Measurements from ENCODE around the gene TRIM26.

TRIM26 gene

GRCh38 chr6:30219244-30219643 lies 6.0 kb upstream of the TRIM26 start:
- no peak for TF ChIP-seq EZH2phosphoT487 (IDR thresholded peaks at IDR 0.05; ENCODE audit: borderline replicate concordance, low read length)
- peak; percentile 86 for TF ChIP-seq CTCF (IDR thresholded peaks at IDR 0.05; ENCODE audit: low read depth, low read length, poor library complexity, severe bottlenecking)
- H3K4me1 ChIP-seq (ENCODE audit: control insufficient read depth, low read length) = peaks cover 20% of the 10 kb centered on the region
- H3K36me3 ChIP-seq (ENCODE audit: control insufficient read depth, low read length) = no peaks in the 10 kb centered on the region
- no peaks in the 10 kb centered on the region for H3K27me3 ChIP-seq (ENCODE audit: control insufficient read depth, low read length)
- H3K4me3 ChIP-seq (ENCODE audit: low read length) = no peak overlapping the region
- no peaks in the 10 kb centered on the region for H3K9me2 ChIP-seq (replicated peaks; ENCODE audit: control insufficient read depth, low read length)
- peaks cover 8% of the 10 kb centered on the region; the same call in 1 of the 2 replicates for H3K9me3 ChIP-seq (ENCODE audit: control insufficient read depth, insufficient read depth, low read length)
- H3K27ac ChIP-seq (ENCODE audit: low read depth, low read length) = no peak overlapping the region
- H3K4me2 ChIP-seq (ENCODE audit: low read length) = no peak overlapping the region
- H4K20me1 ChIP-seq (ENCODE audit: control insufficient read depth, insufficient read depth, low read depth, low read length) = no peaks in the 10 kb centered on the region
- H3K79me2 ChIP-seq (ENCODE audit: control insufficient read depth, low read length) = no peaks in the 10 kb centered on the region
- peaks cover 11% of the 10 kb centered on the region for H3F3A ChIP-seq (ENCODE audit: control insufficient read depth, insufficient read depth)

GRCh38 chr6:30216096-30216495 lies 2.9 kb upstream of the TRIM26 start:
- Histone ChIP-seq H3K79me2 (ENCODE audit: control insufficient read depth, low read length) (peaks cover 21% of the 10 kb centered on the region), H3F3A (ENCODE audit: control insufficient read depth, insufficient read depth) (peaks cover 14% of the 10 kb centered on the region), H3K9me3 (ENCODE audit: control insufficient read depth, insufficient read depth, low read length) (no peaks in the 10 kb centered on the region), H3K27me3 (ENCODE audit: control insufficient read depth, low read length) (no peaks in the 10 kb centered on the region), H3K4me1 (ENCODE audit: control insufficient read depth, low read length) (peaks cover 41% of the 10 kb centered on the region), H3K9me2 (replicated peaks; ENCODE audit: control insufficient read depth, low read length) (no peaks in the 10 kb centered on the region), H3K27ac (ENCODE audit: low read depth, low read length) (0 out of 2 replicates have a peak overlapping the region, but pooled peaks have one; percentile 5), H3K4me2 (ENCODE audit: low read length) (no peak overlapping the region), H3K4me3 (ENCODE audit: low read length) (no peak overlapping the region), H4K20me1 (ENCODE audit: control insufficient read depth, insufficient read depth, low read depth, low read length) (no peaks in the 10 kb centered on the region), H3K36me3 (ENCODE audit: control insufficient read depth, low read length) (peaks cover 9% of the 10 kb centered on the region)
- TF ChIP-seq EZH2phosphoT487 (IDR thresholded peaks at IDR 0.05; ENCODE audit: borderline replicate concordance, low read length) (no peak), CTCF (IDR thresholded peaks at IDR 0.05; ENCODE audit: low read depth, low read length, poor library complexity, severe bottlenecking) (no peak)

- Histone ChIP-seq H3K9me3 (ENCODE audit: control insufficient read depth, insufficient read depth, low read length) (no peaks in the 10 kb centered on the region), H4K20me1 (ENCODE audit: control insufficient read depth, insufficient read depth, low read depth, low read length) (no peaks in the 10 kb centered on the region), H3K4me3 (ENCODE audit: low read length) (peak overlapping the region; percentile 88), H3K4me2 (ENCODE audit: low read length) (peak overlapping the region; percentile 87), H3K36me3 (ENCODE audit: control insufficient read depth, low read length) (peaks cover 17% of the 10 kb centered on the region), H3K27me3 (ENCODE audit: control insufficient read depth, low read length) (no peaks in the 10 kb centered on the region), H3K79me2 (ENCODE audit: control insufficient read depth, low read length) (peaks cover 35% of the 10 kb centered on the region), H3K9me2 (replicated peaks; ENCODE audit: control insufficient read depth, low read length) (no peaks in the 10 kb centered on the region), H3K4me1 (ENCODE audit: control insufficient read depth, low read length) (peaks cover 55% of the 10 kb centered on the region), H3F3A (ENCODE audit: control insufficient read depth, insufficient read depth) (peaks cover 14% of the 10 kb centered on the region), H3K27ac (ENCODE audit: low read depth, low read length) (peak overlapping the region; percentile 87)
- TF ChIP-seq CTCF (IDR thresholded peaks at IDR 0.05; ENCODE audit: low read depth, low read length, poor library complexity, severe bottlenecking) (no peak), EZH2phosphoT487 (IDR thresholded peaks at IDR 0.05; ENCODE audit: borderline replicate concordance, low read length) (no peak)
These were observed 1.4 kb upstream of the TRIM26 start for GRCh38 chr6:30214657-30214982.

Measured in DOHH2 (cell line).